AG04450 (cell line): ENCODE measurements around the gene GADD45B. TPM values are rescaled to one million over a fixed set of nuclear protein-coding genes. Genes with fewer than 3 reads are reported as not detected.

ENCODE experiments used
- CTCF ChIA-PET: fragments of 300-600, 350-600 bp; formaldehyde crosslinking; extraction: SDS; loops from one replicate; lab custom pipeline; 2022; ENCODE audit warnings: antibody characterized with exemption, inconsistent platforms; lab: Charles Lee
- POLR2A ChIA-PET: fragments of 350-600 bp; formaldehyde crosslinking; extraction: SDS; loops from one replicate; lab custom pipeline; 2021; ENCODE audit warnings: antibody characterized with exemption, inconsistent platforms; lab: Yijun Ruan, JAX
- DNase-seq: peaks from one replicate; pipeline ENCODE4 v3.0.0-alpha.2; 2011; ENCODE audit warnings: low read depth, low spot score
- H3K27ac ChIP-seq: one replicate; pipeline ENCODE4 v1.5.1; 2012; ENCODE audit warnings: low read depth, low read length, control low read depth
- H3K27me3 ChIP-seq: one replicate; pipeline ENCODE4 v1.6.0; 2012; ENCODE audit warnings: low read length; ENCODE audit not compliant: control insufficient read depth, insufficient read depth
- H3K4me3 ChIP-seq: 2 replicates; pipeline ENCODE4 v1.5.1; 2011; ENCODE audit warnings: mild to moderate bottlenecking, low read depth, low read length, control low read depth
- H3K9me3 ChIP-seq: 2 replicates; pipeline ENCODE4 v1.5.1; 2012; ENCODE audit warnings: low read length; ENCODE audit not compliant: control insufficient read depth, insufficient read depth
- polyA minus RNA-seq: library from RNA; depleted of rRNA, polyadenylated mRNA; stranded (reverse); fragments of >200 nt; gene quantifications from 2 replicates; pipeline ENCODE4 v1.2.3, GENCODE V29; 2011; rRNA and poly(A)+ RNA removed
- polyA plus RNA-seq: library from polyadenylated mRNA; depleted of rRNA; stranded (reverse); fragments of >200 nt; gene quantifications from 2 replicates; pipeline ENCODE4 v1.2.3, GENCODE V29; 2011; rRNA removed
- TF ChIP-seq, protein P1 (sequence below): IDR thresholded peaks from 2 replicates; pipeline ENCODE4 v1.5.1; 2011; ENCODE audit warnings: low read depth, low read length, control low read depth, inconsistent platforms

GADD45B gene, protein sequence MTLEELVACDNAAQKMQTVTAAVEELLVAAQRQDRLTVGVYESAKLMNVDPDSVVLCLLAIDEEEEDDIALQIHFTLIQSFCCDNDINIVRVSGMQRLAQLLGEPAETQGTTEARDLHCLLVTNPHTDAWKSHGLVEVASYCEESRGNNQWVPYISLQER
- polyA plus RNA-seq = 18.5 and 24.8 TPM in 2 replicates
- polyA minus RNA-seq = 18.6 and 29.1 TPM in 2 replicates

DNA sequence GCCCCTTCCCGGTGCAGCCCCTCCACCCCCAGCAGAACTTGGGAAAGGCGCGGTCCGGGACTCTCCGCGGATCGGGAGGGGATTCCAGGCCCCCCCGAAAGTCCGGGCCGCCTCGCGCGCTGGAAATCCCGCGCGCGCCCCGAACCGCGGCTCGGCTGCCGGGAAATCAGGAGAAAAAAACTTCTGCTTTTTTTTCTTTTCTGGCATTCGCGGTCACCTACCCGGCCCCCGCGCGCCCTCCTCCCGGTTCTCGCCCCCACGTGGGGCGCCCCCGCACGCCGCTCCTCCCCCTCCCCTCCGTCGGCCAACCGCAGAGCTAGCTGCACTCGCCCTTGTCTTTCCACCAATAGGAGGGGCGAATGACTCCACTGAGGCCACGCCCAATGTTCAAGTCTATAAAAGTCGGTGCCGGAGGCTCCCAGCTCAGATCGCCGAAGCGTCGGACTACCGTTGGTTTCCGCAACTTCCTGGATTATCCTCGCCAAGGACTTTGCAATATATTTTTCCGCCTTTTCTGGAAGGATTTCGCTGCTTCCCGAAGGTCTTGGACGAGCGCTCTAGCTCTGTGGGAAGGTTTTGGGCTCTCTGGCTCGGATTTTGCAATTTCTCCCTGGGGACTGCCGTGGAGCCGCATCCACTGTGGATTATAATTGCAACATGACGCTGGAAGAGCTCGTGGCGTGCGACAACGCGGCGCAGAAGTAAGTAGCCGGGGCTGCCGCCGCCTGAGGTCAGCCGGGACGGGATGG lies at the start of gene GADD45B:
Gene GADD45B (plus strand): TSS at position 426 of the 749 bp plus-strand sequence. CDS start 232 bp downstream, at position 658.
- Histone ChIP-seq H3K27ac (peak within 1 kb of the TSS; percentile 77), H3K9me3 (peaks cover 4% of the 10 kb centered on the region; the same call in 1 of the 2 replicates), H3K4me3 (peak within 1 kb of the TSS; percentile 94), H3K27me3 (no peaks in the 10 kb centered on the region)
- TF ChIP-seq, protein P1, sequence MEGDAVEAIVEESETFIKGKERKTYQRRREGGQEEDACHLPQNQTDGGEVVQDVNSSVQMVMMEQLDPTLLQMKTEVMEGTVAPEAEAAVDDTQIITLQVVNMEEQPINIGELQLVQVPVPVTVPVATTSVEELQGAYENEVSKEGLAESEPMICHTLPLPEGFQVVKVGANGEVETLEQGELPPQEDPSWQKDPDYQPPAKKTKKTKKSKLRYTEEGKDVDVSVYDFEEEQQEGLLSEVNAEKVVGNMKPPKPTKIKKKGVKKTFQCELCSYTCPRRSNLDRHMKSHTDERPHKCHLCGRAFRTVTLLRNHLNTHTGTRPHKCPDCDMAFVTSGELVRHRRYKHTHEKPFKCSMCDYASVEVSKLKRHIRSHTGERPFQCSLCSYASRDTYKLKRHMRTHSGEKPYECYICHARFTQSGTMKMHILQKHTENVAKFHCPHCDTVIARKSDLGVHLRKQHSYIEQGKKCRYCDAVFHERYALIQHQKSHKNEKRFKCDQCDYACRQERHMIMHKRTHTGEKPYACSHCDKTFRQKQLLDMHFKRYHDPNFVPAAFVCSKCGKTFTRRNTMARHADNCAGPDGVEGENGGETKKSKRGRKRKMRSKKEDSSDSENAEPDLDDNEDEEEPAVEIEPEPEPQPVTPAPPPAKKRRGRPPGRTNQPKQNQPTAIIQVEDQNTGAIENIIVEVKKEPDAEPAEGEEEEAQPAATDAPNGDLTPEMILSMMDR = no peak
- ChIA-PET CTCF (interaction anchor here (2.2 to 3.9 kb wide), 4 partner anchors 103 to 161 kb away, joined by 10 to 27 read pairs (median 16); no protein-coding TSS in a partner anchor), POLR2A (interaction anchor here (0.5 to 4.2 kb wide), 73 partner anchors 8 to 1203 kb away, joined by 3 to 266 read pairs (median 6); partner anchors contain the start of genes LMNB2, SF3A2, THOP1 and TIMM13)
- peak; percentile 97 for DNase-seq

DNA sequence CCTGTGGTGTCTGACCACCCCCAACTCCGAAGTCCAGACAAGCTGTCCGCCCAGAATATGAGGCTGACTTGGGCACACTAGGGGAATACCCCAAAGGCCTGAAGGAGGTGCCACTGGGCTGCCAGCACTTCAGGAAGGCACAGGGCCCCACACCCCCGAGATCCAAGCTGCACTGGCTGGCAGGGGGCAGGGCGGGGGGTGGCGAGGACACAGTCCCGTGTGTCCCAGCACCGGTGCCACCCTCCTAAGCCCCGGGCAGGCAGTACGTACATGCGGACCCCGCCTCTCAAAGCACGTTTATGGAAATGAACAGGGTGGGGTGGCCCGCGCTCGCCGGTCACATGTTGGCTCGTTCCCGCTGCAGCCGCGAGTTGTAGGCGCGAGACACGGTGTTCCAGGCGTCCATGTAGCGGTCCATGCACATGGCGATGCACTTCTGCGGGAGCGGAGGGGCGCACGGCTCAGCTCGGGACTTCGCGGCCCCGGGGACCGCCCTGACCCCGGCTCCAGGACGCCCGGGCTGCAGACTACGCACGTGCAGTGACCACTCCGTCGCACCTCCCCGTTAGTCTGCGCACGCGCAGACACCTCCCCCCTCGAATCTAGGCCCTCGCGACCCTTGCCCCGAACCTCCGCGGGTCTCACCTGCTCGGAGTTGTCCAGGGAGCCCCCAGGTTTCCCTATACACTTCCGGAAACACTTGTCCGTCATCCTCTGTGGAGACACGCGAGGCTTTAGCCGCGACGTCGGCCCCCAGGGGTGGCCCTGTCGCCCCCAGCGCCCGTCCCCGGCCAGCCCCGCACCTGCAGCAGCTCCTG lies 49.1 kb upstream of the GADD45B start:
- Histone ChIP-seq H3K27ac (peak overlapping the region; percentile 94), H3K9me3 (no peaks in the 10 kb centered on the region; the same call in 1 of the 2 replicates), H3K27me3 (no peaks in the 10 kb centered on the region), H3K4me3 (peak overlapping the region; percentile 88)
- ChIA-PET CTCF (interaction anchor here (1.5 to 1.6 kb wide), 3 partner anchors 183 to 210 kb away, joined by 4 to 7 read pairs (median 4); no protein-coding TSS in a partner anchor), POLR2A (interaction anchor here (0.6 to 2.8 kb wide), 6 partner anchors 13 to 184 kb away, joined by 3 to 34 read pairs (median 4); partner anchors contain the start of gene GADD45B)
- TF ChIP-seq, protein P1 = no peak
- DNase-seq = no peak

DNA sequence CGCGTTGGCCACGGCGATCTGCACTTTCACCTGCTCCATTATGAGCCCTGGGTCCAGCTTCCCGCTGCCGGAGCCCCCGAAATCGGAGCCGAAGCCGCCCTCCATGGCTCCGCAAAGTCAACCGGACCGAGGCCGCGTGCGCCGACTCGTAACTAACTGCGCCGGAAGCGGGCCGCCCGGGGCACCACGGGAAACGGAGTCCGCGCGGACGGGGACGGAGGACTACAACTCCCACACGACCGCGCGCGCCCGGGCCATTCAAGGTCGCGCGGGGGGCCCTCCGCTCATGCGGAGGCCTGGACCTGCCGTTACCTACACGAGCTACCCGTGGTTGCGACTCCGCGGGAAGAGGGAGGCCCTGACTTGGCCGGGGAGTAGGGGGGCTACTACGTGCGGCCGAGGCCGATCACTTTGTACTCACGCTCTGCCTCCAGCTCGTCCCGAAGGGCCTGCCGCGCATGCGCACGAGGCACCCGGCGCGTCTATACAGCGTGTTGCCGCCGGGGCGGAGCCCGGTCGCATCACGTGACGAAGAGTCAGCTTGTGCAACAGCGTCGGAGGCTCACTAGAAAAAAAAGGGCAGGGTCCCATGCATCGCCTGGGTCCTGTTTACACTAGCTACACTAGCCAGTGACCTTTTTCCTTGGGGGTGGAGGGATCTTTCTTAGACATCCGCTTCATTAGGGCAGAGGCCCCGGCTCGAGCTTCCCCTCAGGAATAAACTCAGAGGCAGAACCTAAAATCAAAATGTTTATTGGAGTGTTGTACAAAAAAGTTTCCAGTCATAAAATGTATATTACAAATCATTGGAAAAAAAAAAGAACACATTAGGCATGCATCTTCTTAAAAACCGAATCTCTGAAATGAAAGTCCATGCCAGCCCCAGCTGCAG lies 48.3 kb upstream of the GADD45B start, which contains the start of gene TIMM13:
Gene TIMM13 (minus strand): TSS at position 158 of the 892 bp plus-strand sequence. CDS start 53 bp downstream, at position 105.
- H3K9me3 ChIP-seq = no peaks in the 10 kb centered on the region; the same call in 1 of the 2 replicates
- POLR2A ChIA-PET = interaction anchor here (0.5 to 2.8 kb wide), 10 partner anchors 11 to 183 kb away, joined by 3 to 34 read pairs (median 4); partner anchors contain the start of genes GADD45B and LMNB2
- CTCF ChIA-PET = interaction anchor here (0.5 to 1.6 kb wide), 5 partner anchors 182 to 283 kb away, joined by 3 to 7 read pairs (median 4); no protein-coding TSS in a partner anchor
- peak; percentile 91 for DNase-seq
- no peaks in the 10 kb centered on the region for H3K27me3 ChIP-seq
- TF ChIP-seq, protein P1 = no peak
- peak within 1 kb of the TSS; percentile 94 for H3K27ac ChIP-seq
- H3K4me3 ChIP-seq = peak within 1 kb of the TSS; percentile 88

DNA sequence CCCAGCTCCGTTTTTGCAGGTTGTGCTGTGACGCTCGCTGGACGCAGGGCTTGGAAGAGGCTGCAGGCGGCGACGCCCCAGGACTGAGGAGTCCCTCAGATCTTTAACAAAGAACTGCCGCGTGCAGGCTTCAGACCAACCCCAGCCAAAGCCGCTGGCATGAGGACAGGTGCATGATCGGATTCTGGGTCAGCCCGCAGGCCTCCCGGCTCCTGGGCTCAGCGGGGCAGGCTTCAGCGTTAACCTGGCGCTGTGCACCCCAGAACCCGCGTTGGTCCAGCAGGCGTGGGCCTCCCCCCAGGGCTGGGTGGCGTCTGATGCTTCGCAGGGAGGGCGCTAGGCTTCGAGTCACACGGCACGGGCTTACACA lies 47.6 kb upstream of the GADD45B start:
- peak overlapping the region; percentile 94 for H3K27ac ChIP-seq
- POLR2A ChIA-PET = interaction anchor here (0.6 to 2.8 kb wide), 8 partner anchors 10 to 183 kb away, joined by 3 to 34 read pairs (median 4); partner anchors contain the start of genes GADD45B and LMNB2
- peak overlapping the region; percentile 88 for H3K4me3 ChIP-seq
- no peaks in the 10 kb centered on the region for H3K27me3 ChIP-seq
- TF ChIP-seq, protein P1 = no peak
- DNase-seq = no peak
- CTCF ChIA-PET = interaction anchor here (0.5 to 1.6 kb wide), 5 partner anchors 182 to 282 kb away, joined by 3 to 7 read pairs (median 4); no protein-coding TSS in a partner anchor
- no peaks in the 10 kb centered on the region; the same call in 1 of the 2 replicates for H3K9me3 ChIP-seq
